Upper lobe of left lung (tissue), 4 donors: ENCODE measurements around the gene BCOR.

ENCODE experiments used
- POLR2A ChIP-seq, 4 donors: fragments of 450-650 bp; IDR thresholded peaks; one replicate each; pipeline ENCODE4 v1.5.1; 2016 to 2017; ENCODE audit warnings: antibody characterized with exemption in 4 of 4, mild to moderate bottlenecking in 2 of 4
- TF ChIP-seq, protein P1 (sequence below), 6 experiments: fragments of 450-650 bp in 4 of 6; fragments of 200-600 bp in 2 of 6; sonication (generic) in 2 of 6; IDR thresholded peaks; one replicate each; pipeline ENCODE4 v1.5.1; 2016 to 2019; ENCODE audit warnings: antibody characterized with exemption in 6 of 6

DNA sequence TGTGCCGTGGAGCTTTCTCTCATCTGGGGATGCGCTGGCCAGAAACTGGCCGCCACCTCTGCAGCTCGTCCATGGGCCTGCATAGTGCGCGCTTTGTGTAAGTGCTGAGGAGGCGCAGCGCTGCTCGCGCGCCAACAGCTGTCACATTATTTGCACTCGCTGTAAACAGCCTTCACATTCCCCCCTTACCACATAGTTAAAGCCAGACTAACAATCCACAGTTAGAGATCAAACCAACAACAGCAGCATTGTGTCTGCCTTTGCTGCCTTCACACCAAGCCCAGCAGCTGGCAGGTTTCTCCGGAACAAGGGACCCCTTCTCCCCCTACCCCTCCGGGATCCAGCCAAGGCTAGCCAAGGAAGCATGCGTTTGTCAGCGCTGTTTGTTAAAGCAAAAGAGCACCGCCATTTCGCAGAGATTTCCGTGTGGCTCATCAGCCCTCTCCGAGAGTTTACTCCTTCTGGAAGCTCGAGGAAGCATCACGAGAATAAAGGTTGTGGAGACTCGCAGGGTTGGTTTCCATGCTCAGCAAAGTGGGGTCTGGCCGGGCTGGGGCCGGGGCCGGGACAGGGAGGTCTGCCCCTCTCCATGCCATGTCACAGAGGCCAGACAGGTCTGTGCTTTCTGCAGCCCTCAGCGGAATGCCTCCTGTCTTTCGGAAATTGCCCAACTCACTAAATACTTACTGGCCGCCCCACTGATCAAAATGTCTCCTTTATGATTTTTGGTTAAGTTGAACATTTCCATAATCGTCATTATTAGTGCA, 11.0 kb downstream of the BCOR start:
- TF ChIP-seq, protein P1, sequence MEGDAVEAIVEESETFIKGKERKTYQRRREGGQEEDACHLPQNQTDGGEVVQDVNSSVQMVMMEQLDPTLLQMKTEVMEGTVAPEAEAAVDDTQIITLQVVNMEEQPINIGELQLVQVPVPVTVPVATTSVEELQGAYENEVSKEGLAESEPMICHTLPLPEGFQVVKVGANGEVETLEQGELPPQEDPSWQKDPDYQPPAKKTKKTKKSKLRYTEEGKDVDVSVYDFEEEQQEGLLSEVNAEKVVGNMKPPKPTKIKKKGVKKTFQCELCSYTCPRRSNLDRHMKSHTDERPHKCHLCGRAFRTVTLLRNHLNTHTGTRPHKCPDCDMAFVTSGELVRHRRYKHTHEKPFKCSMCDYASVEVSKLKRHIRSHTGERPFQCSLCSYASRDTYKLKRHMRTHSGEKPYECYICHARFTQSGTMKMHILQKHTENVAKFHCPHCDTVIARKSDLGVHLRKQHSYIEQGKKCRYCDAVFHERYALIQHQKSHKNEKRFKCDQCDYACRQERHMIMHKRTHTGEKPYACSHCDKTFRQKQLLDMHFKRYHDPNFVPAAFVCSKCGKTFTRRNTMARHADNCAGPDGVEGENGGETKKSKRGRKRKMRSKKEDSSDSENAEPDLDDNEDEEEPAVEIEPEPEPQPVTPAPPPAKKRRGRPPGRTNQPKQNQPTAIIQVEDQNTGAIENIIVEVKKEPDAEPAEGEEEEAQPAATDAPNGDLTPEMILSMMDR (IDR thresholded peaks at IDR 0.05), result no peak
- no peak for TF ChIP-seq POLR2A (IDR thresholded peaks at IDR 0.05)
